GM12892 (cell line): ENCODE measurements around the gene TOX4.

Experiments used
- DNase-seq: peaks from one replicate; pipeline ENCODE4 v3.0.0; 2011; ENCODE audit not compliant: insufficient read length
- FAIRE-seq: peaks from 2 replicates; lab custom pipeline; 2011; peaks lifted over from hg19 to GRCh38; lab: Jason Lieb, UNC
- POLR2A ChIP-seq: IDR thresholded peaks from 2 replicates; pipeline ENCODE4 v1.6.1; 2011; ENCODE audit warnings: low read depth, low read length, control low read depth
- POLR2AphosphoS5 ChIP-seq: IDR thresholded peaks from 2 replicates; pipeline ENCODE4 v1.6.1; 2011; ENCODE audit warnings: low read depth, low read length, control low read depth
- TAF1 ChIP-seq: IDR thresholded peaks from 2 replicates; pipeline ENCODE4 v1.6.1; 2011; ENCODE audit warnings: low read depth, mild to moderate bottlenecking, control low read depth, low read length, borderline replicate concordance

The TOX4 gene

GRCh38 chr14:21525962-21526671 is 49.1 kb downstream of the TOX4 start, which contains the start of gene SALL2:
Gene SALL2 (minus strand): TSS chr14:21526346. CDS start chr14:21526127, 219 bp downstream.
- FAIRE-seq = no peak
- no peak for TF ChIP-seq POLR2AphosphoS5
- no peak for TF ChIP-seq TAF1
- no peak for TF ChIP-seq POLR2A
- DNase-seq = peak; percentile 48

DNA sequence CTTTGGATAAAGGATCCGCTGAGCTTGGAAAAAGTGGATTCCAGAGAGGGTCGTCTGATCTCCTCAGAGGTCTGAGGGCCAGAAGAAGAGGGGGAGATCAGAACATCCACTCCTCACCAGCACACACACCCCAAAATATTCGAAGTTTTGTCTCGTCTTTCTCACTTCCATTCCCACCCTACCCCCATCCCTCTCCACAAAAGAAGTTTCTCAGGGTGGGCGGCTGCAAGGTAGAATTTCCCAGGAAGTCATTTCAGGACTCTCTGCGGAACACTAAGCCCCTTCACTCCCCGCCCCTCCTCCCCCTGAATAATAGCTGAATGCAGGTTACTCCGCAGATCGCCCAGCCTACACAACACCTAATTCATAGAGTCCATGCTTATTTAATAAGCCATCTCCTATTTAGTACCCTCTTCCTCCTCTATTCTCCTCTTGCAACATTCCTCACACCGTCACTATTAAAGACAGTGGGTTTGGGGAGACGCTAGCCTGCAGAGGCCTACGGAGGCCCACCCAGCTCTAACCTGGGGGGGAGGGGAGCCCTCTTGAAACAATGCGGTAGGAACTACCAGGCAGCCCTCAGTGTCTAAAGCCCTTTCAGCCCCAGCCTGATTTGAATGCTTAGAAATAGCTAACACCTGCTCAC is 49.8 kb downstream of the TOX4 start:
- DNase-seq = no peak
- TF ChIP-seq POLR2AphosphoS5 (no peak), POLR2A (no peak), TAF1 (no peak)
- FAIRE-seq = no peak

- FAIRE-seq (no peak), DNase-seq (no peak)
- no peak for TF ChIP-seq POLR2A
- TF ChIP-seq POLR2AphosphoS5 = no peak
- TF ChIP-seq TAF1 = no peak
These were observed 50.3 kb downstream of the TOX4 start for GRCh38 chr14:21527318-21527679.

- no peak for FAIRE-seq
- TF ChIP-seq TAF1 (no peak), POLR2A (no peak), POLR2AphosphoS5 (no peak)
- no peak for DNase-seq
These were observed 51.7 kb downstream of the TOX4 start for GRCh38 chr14:21528381-21529348.

DNA sequence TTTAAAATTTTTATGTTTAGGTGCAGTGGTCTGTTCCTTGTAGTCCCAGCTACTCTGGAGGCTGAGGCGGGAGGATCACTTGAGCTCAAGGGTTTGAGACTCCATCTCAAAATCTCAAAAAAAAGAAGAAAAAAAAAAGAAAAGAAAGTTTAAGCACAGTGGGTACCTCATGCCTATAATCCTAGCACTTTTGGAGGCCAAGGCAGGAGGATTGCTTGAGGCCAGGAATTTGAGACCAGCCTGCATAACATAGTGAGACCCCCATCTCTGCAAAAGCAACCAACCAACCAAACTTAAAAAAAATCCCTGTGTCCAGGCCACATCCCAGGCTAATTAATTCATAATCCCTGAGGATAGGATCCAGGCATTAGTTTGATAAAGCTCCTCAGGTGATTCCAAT is 52.5 kb downstream of the TOX4 start:
- no peak for TF ChIP-seq POLR2A
- FAIRE-seq = no peak

DNA sequence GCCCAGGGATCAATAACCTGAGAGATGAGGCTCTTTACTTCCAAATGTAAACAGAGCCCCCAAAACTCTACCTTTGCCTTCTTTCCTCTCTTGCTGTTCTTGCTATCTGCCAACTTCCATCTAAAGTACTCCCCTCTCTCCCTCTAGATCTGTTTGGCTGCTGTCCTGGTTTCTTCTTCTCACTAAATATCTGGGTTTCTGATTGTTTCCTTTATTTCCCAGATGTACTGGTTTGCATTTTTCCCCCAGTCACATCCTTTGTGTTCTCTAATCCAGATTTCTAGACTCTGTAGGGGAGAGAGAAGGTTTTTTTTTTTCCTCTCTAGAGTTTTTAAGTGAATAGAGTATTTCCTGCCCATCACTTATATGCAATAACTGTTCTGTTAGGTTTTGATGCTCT is 56.3 kb downstream of the TOX4 start:
- TF ChIP-seq POLR2A = no peak
- no peak for TF ChIP-seq TAF1
- no peak for TF ChIP-seq POLR2AphosphoS5
- DNase-seq (no peak), FAIRE-seq (no peak)

More for the DNA sequence above, 52.5 kb downstream of the TOX4 start:
- no peak for DNase-seq

GRCh38 chr14:21534576-21534975 is 57.6 kb downstream of the TOX4 start:
- no peak for TF ChIP-seq TAF1
- no peak for TF ChIP-seq POLR2A
- no peak for TF ChIP-seq POLR2AphosphoS5
- DNase-seq = no peak
- no peak for FAIRE-seq

DNA sequence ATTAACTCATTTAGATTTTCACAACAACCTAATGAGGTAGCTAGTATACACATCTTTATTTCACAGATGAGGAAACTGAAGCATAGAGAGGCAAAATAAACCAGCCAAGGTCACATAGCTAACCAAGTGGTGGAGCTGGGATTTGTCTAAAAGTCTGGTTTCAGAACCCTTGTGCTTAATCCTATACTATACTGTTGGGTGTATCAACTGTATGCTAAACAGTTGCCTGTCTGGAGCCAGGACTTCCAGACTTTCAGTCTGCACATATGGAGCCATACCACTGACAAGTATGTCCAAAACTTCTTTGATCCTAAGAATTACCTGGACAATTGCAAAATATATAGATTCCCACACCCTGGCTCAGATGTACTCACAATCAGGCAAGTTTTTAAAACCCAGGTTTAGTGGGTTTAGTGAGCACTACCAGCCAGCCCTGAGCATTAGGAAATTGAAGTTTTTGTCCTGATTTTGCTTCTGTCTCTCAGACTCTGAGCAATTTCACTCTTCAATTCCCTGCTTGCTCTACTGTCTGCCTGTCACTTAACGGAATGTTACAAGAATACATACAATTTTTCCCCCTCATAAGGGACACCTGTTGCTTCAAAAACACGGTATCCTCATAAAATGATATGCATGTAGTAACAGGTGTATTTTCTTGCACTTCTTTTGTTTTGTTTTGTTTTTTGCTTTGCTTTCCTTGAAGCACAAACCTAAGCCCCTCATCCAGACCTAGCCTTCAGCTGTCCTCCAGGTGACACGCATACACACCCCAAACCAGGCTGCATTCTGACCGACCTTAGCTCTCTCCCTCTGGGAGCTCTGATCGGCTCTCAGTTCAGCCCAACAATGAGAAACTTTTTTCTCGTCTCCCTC is 58.8 kb downstream of the TOX4 start:
- FAIRE-seq = no peak
- TF ChIP-seq POLR2AphosphoS5 = no peak
- no peak for TF ChIP-seq POLR2A
- TF ChIP-seq TAF1 = no peak
- no peak for DNase-seq

GRCh38 chr14:21536418-21537089 is 59.6 kb downstream of the TOX4 start:
- DNase-seq (no peak), FAIRE-seq (no peak)
- TF ChIP-seq POLR2AphosphoS5 = no peak
- no peak for TF ChIP-seq TAF1
- no peak for TF ChIP-seq POLR2A

DNA sequence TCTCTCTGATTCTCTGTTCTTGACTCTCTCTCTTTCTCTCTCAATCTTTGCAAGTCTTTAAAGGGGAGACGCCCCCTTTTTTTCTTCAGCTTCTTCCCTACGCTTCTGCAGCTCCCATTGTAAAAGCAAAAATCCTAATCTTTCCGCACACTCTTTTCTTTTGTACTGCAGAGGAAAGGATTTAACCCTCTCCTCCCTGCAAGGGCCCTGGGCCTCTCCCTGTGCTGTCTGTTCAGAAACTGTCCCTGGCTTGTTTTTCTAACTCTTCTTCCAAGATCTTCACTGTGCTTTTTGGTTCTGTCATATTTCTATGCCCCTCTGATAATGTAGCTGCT is 60.1 kb downstream of the TOX4 start:
- FAIRE-seq = no peak
- no peak for DNase-seq
- TF ChIP-seq TAF1 (no peak), POLR2A (no peak), POLR2AphosphoS5 (no peak)
